Measurements from ENCODE around the gene TAF1A.

TAF1A gene

GRCh38 chr1:222594789-222595188 is 5.1 kb upstream of the TAF1A start:
- no peak for DNase-seq

GRCh38 chr1:222592171-222592570 is 2.4 kb upstream of the TAF1A start:
- DNase-seq = no peak

GRCh38 chr1:222588135-222588534 is 1.6 kb downstream of the TAF1A start:
- DNase-seq = no peak

- no peak for DNase-seq
These were observed 2.9 kb downstream of the TAF1A start for GRCh38 chr1:222586842-222587241.

- no peak for DNase-seq
These were observed 6.7 kb downstream of the TAF1A start for GRCh38 chr1:222583079-222583478.

GRCh38 chr1:222582099-222582774 is 7.5 kb downstream of the TAF1A start:
- DNase-seq = no peak

GRCh38 chr1:222579316-222579715 is 10.4 kb downstream of the TAF1A start:
- no peak for DNase-seq

GRCh38 chr1:222570837-222571236 is 18.9 kb downstream of the TAF1A start:
- DNase-seq = no peak

- DNase-seq = no peak
These were observed 28.1 kb downstream of the TAF1A start for GRCh38 chr1:222561656-222562055.

GRCh38 chr1:222557574-222557973 is 32.2 kb downstream of the TAF1A start:
- no peak for DNase-seq

GRCh38 chr1:222557148-222557547 is 32.6 kb downstream of the TAF1A start:
- no peak for DNase-seq

- DNase-seq = no peak
These were observed 33.6 kb downstream of the TAF1A start for GRCh38 chr1:222555992-222556615.

GRCh38 chr1:222554177-222554576 is 35.6 kb downstream of the TAF1A start:
- DNase-seq = no peak

- no peak for DNase-seq
These were observed 36.9 kb downstream of the TAF1A start for GRCh38 chr1:222552882-222553281.

GRCh38 chr1:222547944-222548671 is 41.6 kb downstream of the TAF1A start, which contains the start of gene HHIPL2:
Gene HHIPL2 (minus strand): TSS chr1:222548104. CDS start chr1:222548044, 60 bp downstream.
- no peak for DNase-seq

GRCh38 chr1:222547260-222547614 is 42.5 kb downstream of the TAF1A start:
- DNase-seq = no peak

- DNase-seq = no peak
These were observed 43.0 kb downstream of the TAF1A start for GRCh38 chr1:222546548-222547259.

GRCh38 chr1:222546091-222546490 is 43.6 kb downstream of the TAF1A start:
- no peak for DNase-seq

- DNase-seq = no peak
These were observed 45.9 kb downstream of the TAF1A start for GRCh38 chr1:222543817-222544216.

- DNase-seq = no peak
These were observed 49.1 kb downstream of the TAF1A start for GRCh38 chr1:222540598-222540995.

- DNase-seq = no peak
These were observed 49.7 kb downstream of the TAF1A start for GRCh38 chr1:222539951-222540597.

GRCh38 chr1:222535455-222535854 is 54.3 kb downstream of the TAF1A start:
- DNase-seq = no peak

GRCh38 chr1:222530852-222531251 is 58.9 kb downstream of the TAF1A start:
- DNase-seq = no peak

All from CD4-positive, alpha-beta T cell treated with Interleukin-4 for 4 hours (primary cell).